H1 (cell line): ENCODE measurements around the gene PLA2G4F. TPM values are rescaled to one million over a fixed set of nuclear protein-coding genes. Genes with fewer than 3 reads are reported as not detected.
A peak's percentile ranks its signal among the peaks of the same experiment; 100 is the strongest.

Source experiments
- CTCF ChIA-PET: fragments of 300-600 bp; sonication (Branson Sonifier 250); formaldehyde crosslinking; loops from one replicate; lab custom pipeline; 2021; ENCODE audit not compliant: partially characterized antibody; lab: Charles Lee
- POLR2A ChIA-PET: fragments of 300-600 bp; sonication (Branson Sonifier 250); formaldehyde crosslinking; loops from one replicate; lab custom pipeline; 2021; ENCODE audit warnings: inconsistent platforms; ENCODE audit not compliant: partially characterized antibody; lab: Charles Lee
- DNase-seq, 2 experiments: peaks; one replicate each; pipeline versions ENCODE4 v3.0.0 to v3.0.0-alpha.2; 2010 to 2022; ENCODE audit warnings: low spot score in 2 of 2, low read depth in 1 of 2, mixed read lengths in 1 of 2
- FAIRE-seq: peaks from 2 replicates; lab custom pipeline; 2011; peaks lifted over from hg19 to GRCh38; lab: Jason Lieb, UNC
- H2AFZ ChIP-seq: 2 replicates; pipeline ENCODE4 v1.8.1; 2012; ENCODE audit warnings: low read length, inconsistent platforms
- H2AK5ac ChIP-seq: 2 replicates; pipeline ENCODE4 v1.6.1; 2013; ENCODE audit warnings: low read depth, low read length
- H2BK120ac ChIP-seq: replicated peaks from 2 replicates; pipeline ENCODE3; 2013; ENCODE audit warnings: low read depth, low read length, inconsistent platforms
- H2BK12ac ChIP-seq: 2 replicates; pipeline ENCODE4 v1.6.1; 2013; ENCODE audit warnings: low read depth, low read length
- H2BK15ac ChIP-seq: 2 replicates; pipeline ENCODE4 v1.6.1; 2013; ENCODE audit warnings: low read length
- H2BK20ac ChIP-seq: 2 replicates; pipeline ENCODE4 v1.6.1; 2013; ENCODE audit warnings: low read length
- H2BK5ac ChIP-seq: 2 replicates; pipeline ENCODE4 v1.6.1; 2013; ENCODE audit warnings: low read depth, low read length
- H3K14ac ChIP-seq: 2 replicates; pipeline ENCODE4 v1.6.1; 2013; ENCODE audit warnings: inconsistent platforms; ENCODE audit not compliant: insufficient read length
- H3K18ac ChIP-seq: 2 replicates; pipeline ENCODE4 v1.6.1; 2013; ENCODE audit warnings: low read length; ENCODE audit errors: extremely low read depth
- H3K23ac ChIP-seq: 2 replicates; pipeline ENCODE4 v1.6.1; 2013; ENCODE audit warnings: inconsistent platforms; ENCODE audit not compliant: insufficient read length
- H3K23me2 ChIP-seq: 2 replicates; pipeline ENCODE4 v1.6.1; 2013; ENCODE audit warnings: low read depth, low read length
- H3K27ac ChIP-seq: 2 replicates; pipeline ENCODE4 v1.6.1; 2011; ENCODE audit warnings: low read depth, low read length, inconsistent platforms
- H3K27me3 ChIP-seq, 4 experiments: replicated peaks in 1 of 4; 1 replicate in 1 of 4; 2 replicates in 3 of 4; pipeline versions ENCODE4 v1.6.1 to v1.8.1; 2011 to 2013; ENCODE audit warnings: low read length in 3 of 4, mild to moderate bottlenecking in 3 of 4, inconsistent platforms in 2 of 4, mixed read lengths in 2 of 4, moderate library complexity in 1 of 4; ENCODE audit not compliant: control insufficient read depth in 3 of 4, insufficient read depth in 3 of 4; ENCODE audit errors: extremely low read depth in 1 of 4
- H3K36me3 ChIP-seq, 4 experiments: 2 replicates each; pipeline versions ENCODE4 v1.6.1 to v1.8.1; 2011 to 2013; ENCODE audit warnings: mild to moderate bottlenecking in 4 of 4, low read length in 3 of 4, moderate library complexity in 2 of 4, control low read depth in 1 of 4, inconsistent platforms in 1 of 4; ENCODE audit not compliant: insufficient read depth in 4 of 4, control insufficient read depth in 2 of 4
- H3K4ac ChIP-seq: replicated peaks from 2 replicates; pipeline ENCODE3; 2013; ENCODE audit warnings: low read length, low read depth, mixed read lengths, inconsistent platforms; ENCODE audit not compliant: insufficient read length
- H3K4me1 ChIP-seq, 4 experiments: replicated peaks in 1 of 4; 1 replicate in 1 of 4; 2 replicates in 3 of 4; pipeline versions ENCODE4 v1.6.1 to v1.8.1; 2011 to 2013; ENCODE audit warnings: low read length in 3 of 4, inconsistent platforms in 2 of 4, mixed read lengths in 1 of 4; ENCODE audit not compliant: insufficient read depth in 4 of 4, control insufficient read depth in 3 of 4
- H3K4me2 ChIP-seq, 2 experiments: 2 replicates each; pipeline versions ENCODE4 v1.6.1 to v1.8.1; 2011 to 2013; ENCODE audit warnings: low read depth in 2 of 2, low read length in 2 of 2, control low read depth in 1 of 2, inconsistent platforms in 1 of 2, mild to moderate bottlenecking in 1 of 2; ENCODE audit not compliant: insufficient read depth in 1 of 2
- H3K4me3 ChIP-seq, 4 experiments: fragments of 200-600, 300-600 bp in 1 of 4; sonication (generic), shearing (Covaris generic), sonication (Bioruptor Twin) in 1 of 4; 2 replicates each; pipeline versions ENCODE4 v1.5.1 to v1.8.1; 2011 to 2016; ENCODE audit warnings: low read length in 4 of 4, low read depth in 3 of 4, control low read depth in 2 of 4, inconsistent platforms in 2 of 4, mild to moderate bottlenecking in 2 of 4, mixed read lengths in 1 of 4, moderate library complexity in 1 of 4; ENCODE audit not compliant: insufficient read depth in 2 of 4; ENCODE audit errors: extremely low read depth in 1 of 4
- H3K56ac ChIP-seq: replicated peaks from 2 replicates; pipeline ENCODE3; 2013; ENCODE audit warnings: low read depth, mild to moderate bottlenecking, mixed read lengths, low read length, inconsistent platforms; ENCODE audit not compliant: insufficient read length
- H3K79me1 ChIP-seq: 2 replicates; pipeline ENCODE4 v1.6.1; 2013; ENCODE audit warnings: low read depth, low read length, control low read depth
- H3K79me2 ChIP-seq, 2 experiments: 2 replicates each; pipeline versions ENCODE4 v1.6.1 to v1.8.1; 2012 to 2013; ENCODE audit warnings: low read length in 2 of 2, mild to moderate bottlenecking in 2 of 2, inconsistent platforms in 1 of 2; ENCODE audit not compliant: insufficient read depth in 2 of 2, control insufficient read depth in 1 of 2
- H3K9ac ChIP-seq, 4 experiments: replicated peaks in 1 of 4; 1 replicate in 1 of 4; 2 replicates in 3 of 4; pipeline versions ENCODE4 v1.6.1 to v1.8.1; 2011 to 2013; ENCODE audit warnings: low read depth in 3 of 4, low read length in 3 of 4, control low read depth in 2 of 4, mild to moderate bottlenecking in 2 of 4, moderate library complexity in 2 of 4, inconsistent platforms in 1 of 4; ENCODE audit errors: extremely low read depth in 1 of 4
- H3K9me3 ChIP-seq, 2 experiments: 2 replicates each; pipeline versions ENCODE4 v1.6.1 to v1.8.1; 2012 to 2013; ENCODE audit warnings: mild to moderate bottlenecking in 2 of 2, moderate library complexity in 2 of 2, control low read depth in 1 of 2, inconsistent platforms in 1 of 2, low read depth in 1 of 2, low read length in 1 of 2, mixed read lengths in 1 of 2; ENCODE audit not compliant: insufficient read depth in 2 of 2
- H4K20me1 ChIP-seq, 2 experiments: replicated peaks in 1 of 2; 2 replicates each; pipeline versions ENCODE3 to v1.8.1; 2011 to 2013; ENCODE audit warnings: inconsistent platforms in 2 of 2, low read length in 2 of 2, mild to moderate bottlenecking in 1 of 2; ENCODE audit not compliant: insufficient read depth in 2 of 2, control insufficient read depth in 1 of 2
- H4K5ac ChIP-seq: 2 replicates; pipeline ENCODE4 v1.6.1; 2013; ENCODE audit warnings: low read length, low read depth, mixed read lengths, inconsistent platforms; ENCODE audit not compliant: insufficient read length
- H4K8ac ChIP-seq: 2 replicates; pipeline ENCODE4 v1.8.0; 2013; ENCODE audit warnings: mild to moderate bottlenecking, moderate library complexity, low read length, inconsistent platforms; ENCODE audit not compliant: insufficient read depth; ENCODE audit errors: extremely low read depth
- H4K91ac ChIP-seq: replicated peaks from 2 replicates; pipeline ENCODE3; 2013; ENCODE audit warnings: low read length, mixed read lengths, inconsistent platforms; ENCODE audit not compliant: insufficient read length
- ATF2 ChIP-seq: IDR thresholded peaks from 2 replicates; pipeline ENCODE4 v1.6.1; 2012; ENCODE audit warnings: low read length, inconsistent platforms
- BCL11A ChIP-seq, 2 experiments: IDR thresholded peaks; one replicate each; pipeline ENCODE4 v1.6.1; 2011; ENCODE audit warnings: low read depth in 2 of 2, low read length in 2 of 2, mild to moderate bottlenecking in 2 of 2
- BRCA1 ChIP-seq: IDR thresholded peaks from 2 replicates; pipeline ENCODE4 v1.6.1; 2012; ENCODE audit warnings: low read depth, low read length, improper control_type of control experiment
- RAD21 ChIP-seq, 2 experiments: IDR thresholded peaks in 1 of 2; conservative IDR thresholded peaks in 1 of 2; 2 replicates each; pipeline ENCODE4 v1.6.1; 2011; ENCODE audit warnings: low read depth in 2 of 2, low read length in 2 of 2, improper control_type of control experiment in 1 of 2, inconsistent platforms in 1 of 2, mild to moderate bottlenecking in 1 of 2, moderate library complexity in 1 of 2
- RNF2 ChIP-seq: fragments of 200-900, 300-1000 bp; sonication (generic); IDR thresholded peaks from 2 replicates; pipeline ENCODE4 v1.7.1; 2016; ENCODE audit warnings: borderline replicate concordance, low read depth, mild to moderate bottlenecking, antibody characterized with exemption, low read length; ENCODE audit not compliant: poor library complexity, severe bottlenecking; ENCODE audit errors: missing control alignments
- SP1 ChIP-seq: IDR thresholded peaks from 2 replicates; pipeline ENCODE4 v1.6.1; 2011; ENCODE audit warnings: low read depth, low read length
- TAF7 ChIP-seq: optimal IDR thresholded peaks from 2 replicates; pipeline ENCODE3; 2011; ENCODE audit warnings: low read depth, mild to moderate bottlenecking, inconsistent platforms, low read length, moderate library complexity, borderline replicate concordance
- YY1 ChIP-seq: IDR thresholded peaks from 2 replicates; pipeline ENCODE4 v1.6.1; 2011; ENCODE audit warnings: low read depth, mild to moderate bottlenecking, low read length
- WGBS, 2 experiments: shearing (Covaris generic) in 1 of 2; methylation state at CpG; one replicate each; pipeline versions ENCODE4 v1.1.6 to v1.1.7; 2013 to 2015; ENCODE audit warnings: low lambda C conversion rate in 2 of 2, mixed read lengths in 2 of 2, inconsistent platforms in 1 of 2, low coverage in 1 of 2, missing lambda C conversion rate in 1 of 2; ENCODE audit not compliant: insufficient replicate concordance in 2 of 2, insufficient coverage in 1 of 2, insufficient read length in 1 of 2; ENCODE audit errors: extremely low coverage in 1 of 2, missing lambda C conversion rate in 1 of 2; 5-methylcytosine and 5-hydroxymethylcytosine counted together
- polyA plus RNA-seq, 7 experiments: library from polyadenylated mRNA; depleted of rRNA in 3 of 7; stranded (reverse) in 5 of 7; unstranded in 2 of 7; fragments of >200 nt in 5 of 7; fragments of 200-250 nt in 2 of 7; gene quantifications; 1 replicate in 5 of 7; 2 replicates in 1 of 7; 4 replicates in 1 of 7; pipeline versions ENCODE4 v1.2.1 to v1.2.3, GENCODE V29; 2011 to 2013; ENCODE audit warnings: missing spikeins in 2 of 7, mixed read lengths in 2 of 7
- total RNA-seq: library from RNA; stranded (reverse); fragmentation: NEBNext Ultra II Directional; extraction: Animal tissue kit (Norgen Biotek cat#: 25700); gene quantifications from 2 replicates; pipeline ENCODE4 v1.2.1, GENCODE V29; 2021

Gene PLA2G4F
- total and polyA plus RNA-seq, 2 of the 8 experiments (the other 6 are each of a cell fraction or from before 2014, with no cell fraction given) = not detected

GRCh38 chr15:42092398-42093318 is 63.8 kb downstream of the PLA2G4F start:
- POLR2A ChIA-PET = interaction anchor here (1.4 kb wide), 1 partner anchor 8 kb away, joined by 4 read pairs; no protein-coding TSS in a partner anchor
- H2BK12ac ChIP-seq = 0 out of 2 replicates have a peak overlapping the region, but pooled peaks have one; percentile 27
- no peak overlapping the region for H2BK5ac ChIP-seq
- no peaks in the 10 kb centered on the region; a peak in 1 of 7 replicates for H3K27me3 ChIP-seq
- peak overlapping the region; percentile 30 for H4K91ac ChIP-seq
- no peak overlapping the region for H3K4me3 ChIP-seq
- 89% methylated on average over 21 of the region's 21 CpGs; no CpG with 5 or more reads in 1 of the 2 experiments for WGBS, 2 experiments
- no peak overlapping the region for H2BK120ac ChIP-seq
- H3K27ac ChIP-seq = no peak overlapping the region
- peaks cover 0 to 5% (median 2%) of the 10 kb centered on the region in 4 experiments; a peak in 4 of 7 replicates for H3K4me1 ChIP-seq
- H3K79me2 ChIP-seq = no peaks in the 10 kb centered on the region
- H3K4ac ChIP-seq = no peak overlapping the region
- DNase-seq = no peak
- no peak for FAIRE-seq
- H2AFZ ChIP-seq = no peak overlapping the region
- no peaks in the 10 kb centered on the region for H3K79me1 ChIP-seq
- no peak overlapping the region for H3K14ac ChIP-seq
- no peak overlapping the region for H3K18ac ChIP-seq
- no peak overlapping the region for H4K5ac ChIP-seq
- H3K36me3 ChIP-seq = no peaks in the 10 kb centered on the region; a peak in 1 of 8 replicates
- no peak overlapping the region for H3K4me2 ChIP-seq
- H3K23ac ChIP-seq = no peak overlapping the region
- 0 out of 2 replicates have a peak overlapping the region, but pooled peaks have one; percentile 18 for H2BK20ac ChIP-seq
- H4K8ac ChIP-seq = 0 out of 2 replicates have a peak overlapping the region, but pooled peaks have one; percentile 8
- no peak overlapping the region for H3K56ac ChIP-seq
- H2AK5ac ChIP-seq = 0 out of 2 replicates have a peak overlapping the region, but pooled peaks have one; percentile 13
- no peaks in the 10 kb centered on the region for H3K9me3 ChIP-seq
- CTCF ChIA-PET = interaction anchor here (0.9 to 7.3 kb wide), 13 partner anchors 9 to 301 kb away, joined by 3 to 63 read pairs (median 5); partner anchors contain the start of gene PLA2G4F
- H3K23me2 ChIP-seq = no peaks in the 10 kb centered on the region; the same call in 1 of the 2 replicates
- no peak overlapping the region for H3K9ac ChIP-seq
- no peaks in the 10 kb centered on the region for H4K20me1 ChIP-seq
- no peak overlapping the region for H2BK15ac ChIP-seq
- TF ChIP-seq BCL11A (IDR thresholded peaks at IDR 0.05; ENCODE audit: low read depth in 2 of 2, low read length in 2 of 2) = no peak
- TF ChIP-seq RAD21 (IDR thresholded peaks at IDR 0.05 in 1 of 2, conservative IDR thresholded peaks at IDR 0.05 in 1 of 2; ENCODE audit: low read depth in 2 of 2, low read length in 2 of 2) = no peak
- no peak for TF ChIP-seq YY1
- no peak for TF ChIP-seq SP1
- TF ChIP-seq RNF2 = no peak
- TF ChIP-seq ATF2 = no peak
- TF ChIP-seq BRCA1 = no peak
- TF ChIP-seq TAF7 = no peak
